ENCODE results near the gene FH.

Gene FH

DNA sequence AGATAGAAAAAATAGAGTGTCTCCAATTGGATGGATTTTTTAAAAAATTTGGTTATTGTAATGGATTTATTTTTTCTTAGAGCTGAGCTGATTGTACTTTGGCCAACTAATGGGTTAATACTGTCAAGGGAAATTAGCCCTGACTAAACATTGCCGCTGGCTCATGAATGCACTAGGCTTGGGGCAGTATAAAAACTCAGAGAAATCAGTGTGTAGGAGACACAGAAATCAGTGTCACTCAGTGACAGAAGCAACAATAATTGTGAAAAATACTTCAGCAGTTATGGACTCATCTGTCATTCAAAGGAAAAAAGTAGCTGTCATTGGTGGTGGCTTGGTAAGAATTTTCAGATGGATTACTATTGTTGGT, 12.6 kb upstream of the FH start, which contains the start of gene KMO:
TSS of gene KMO (plus strand) at position 217 of the 370 bp plus-strand sequence. CDS start at position 284, 67 bp downstream.
- H3K4me3 ChIP-seq (ENCODE audit: low read depth, low read length) = no peak within 1 kb of the TSS
- CTCF ChIA-PET = interaction anchor here (0.7 kb wide), 1 partner anchor 1794 kb away, joined by 4 read pairs; no protein-coding TSS in a partner anchor
- no peak within 1 kb of the TSS for H3K27ac ChIP-seq (ENCODE audit: extremely low read depth, low read depth, low read length)
- no peaks in the 10 kb centered on the region for H3K36me3 ChIP-seq (ENCODE audit: control insufficient read depth in 2 of 2, insufficient read depth in 1 of 2, low read length in 2 of 2)
- no peaks in the 10 kb centered on the region for H3K9me3 ChIP-seq (ENCODE audit: control insufficient read depth, insufficient read depth, low read depth, low read length)
- TF ChIP-seq ZNF664 (tag by site-specific recombination; IDR thresholded peaks at IDR 0.05) = no peak
- TF ChIP-seq PRDM10 (tag by site-specific recombination; IDR thresholded peaks at IDR 0.05) = no peak
- TF ChIP-seq ZNF76 (tag by site-specific recombination; IDR thresholded peaks at IDR 0.05; ENCODE audit: borderline replicate concordance, low read depth) = no peak
- no peak for TF ChIP-seq YY2 (tag by site-specific recombination; IDR thresholded peaks at IDR 0.05)
- TF ChIP-seq, protein P1, sequence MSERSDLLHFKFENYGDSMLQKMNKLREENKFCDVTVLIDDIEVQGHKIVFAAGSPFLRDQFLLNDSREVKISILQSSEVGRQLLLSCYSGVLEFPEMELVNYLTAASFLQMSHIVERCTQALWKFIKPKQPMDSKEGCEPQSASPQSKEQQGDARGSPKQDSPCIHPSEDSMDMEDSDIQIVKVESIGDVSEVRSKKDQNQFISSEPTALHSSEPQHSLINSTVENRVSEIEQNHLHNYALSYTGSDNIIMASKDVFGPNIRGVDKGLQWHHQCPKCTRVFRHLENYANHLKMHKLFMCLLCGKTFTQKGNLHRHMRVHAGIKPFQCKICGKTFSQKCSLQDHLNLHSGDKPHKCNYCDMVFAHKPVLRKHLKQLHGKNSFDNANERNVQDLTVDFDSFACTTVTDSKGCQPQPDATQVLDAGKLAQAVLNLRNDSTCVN (tag by site-specific recombination; optimal IDR thresholded peaks at IDR 0.05) = no peak
- TF ChIP-seq ZNF660 (tag by site-specific recombination; IDR thresholded peaks at IDR 0.05) = no peak
- no peak for TF ChIP-seq SP7 (tag by site-specific recombination; IDR thresholded peaks at IDR 0.05)
- POLR2A ChIA-PET = no interaction called here
- no peaks in the 10 kb centered on the region for H3K4me1 ChIP-seq (ENCODE audit: control insufficient read depth, insufficient read depth, low read length)

- TF ChIP-seq ZNF596 (tag by site-specific recombination; IDR thresholded peaks at IDR 0.05) = 0 out of 2 replicates have a peak, but pooled peaks have one; percentile 17
- no peak for TF ChIP-seq ZNF777 (tag by site-specific recombination; IDR thresholded peaks at IDR 0.05; ENCODE audit: borderline replicate concordance)
- no peak for TF ChIP-seq ZNF10 (tag by site-specific recombination; IDR thresholded peaks at IDR 0.05)
- TF ChIP-seq ZNF654 (tag by site-specific recombination; IDR thresholded peaks at IDR 0.05; ENCODE audit: low read depth) = peak; percentile 47
- TF ChIP-seq, protein P2, sequence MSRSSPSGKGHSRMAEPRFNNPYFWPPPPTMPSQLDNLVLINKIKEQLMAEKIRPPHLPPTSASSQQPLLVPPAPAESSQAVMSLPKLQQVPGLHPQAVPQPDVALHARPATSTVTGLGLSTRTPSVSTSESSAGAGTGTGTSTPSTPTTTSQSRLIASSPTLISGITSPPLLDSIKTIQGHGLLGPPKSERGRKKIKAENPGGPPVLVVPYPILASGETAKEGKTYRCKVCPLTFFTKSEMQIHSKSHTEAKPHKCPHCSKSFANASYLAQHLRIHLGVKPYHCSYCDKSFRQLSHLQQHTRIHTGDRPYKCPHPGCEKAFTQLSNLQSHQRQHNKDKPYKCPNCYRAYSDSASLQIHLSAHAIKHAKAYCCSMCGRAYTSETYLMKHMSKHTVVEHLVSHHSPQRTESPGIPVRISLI (tag by site-specific recombination; IDR thresholded peaks at IDR 0.05) = peak; percentile 55; the same call in 1 of the 2 replicates
- TF ChIP-seq, protein P3, sequence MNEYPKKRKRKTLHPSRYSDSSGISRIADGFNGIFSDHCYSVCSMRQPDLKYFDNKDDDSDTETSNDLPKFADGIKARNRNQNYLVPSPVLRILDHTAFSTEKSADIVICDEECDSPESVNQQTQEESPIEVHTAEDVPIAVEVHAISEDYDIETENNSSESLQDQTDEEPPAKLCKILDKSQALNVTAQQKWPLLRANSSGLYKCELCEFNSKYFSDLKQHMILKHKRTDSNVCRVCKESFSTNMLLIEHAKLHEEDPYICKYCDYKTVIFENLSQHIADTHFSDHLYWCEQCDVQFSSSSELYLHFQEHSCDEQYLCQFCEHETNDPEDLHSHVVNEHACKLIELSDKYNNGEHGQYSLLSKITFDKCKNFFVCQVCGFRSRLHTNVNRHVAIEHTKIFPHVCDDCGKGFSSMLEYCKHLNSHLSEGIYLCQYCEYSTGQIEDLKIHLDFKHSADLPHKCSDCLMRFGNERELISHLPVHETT (tag by site-specific recombination; IDR thresholded peaks at IDR 0.05) = no peak
- 0 out of 2 replicates have a peak, but pooled peaks have one; percentile 13 for TF ChIP-seq ZBTB17 (tag by site-specific recombination; IDR thresholded peaks at IDR 0.05)
- peak; percentile 64 for TF ChIP-seq PRDM1 (tag by site-specific recombination; IDR thresholded peaks at IDR 0.05)
- TF ChIP-seq ZNF366 (tag by site-specific recombination; conservative IDR thresholded peaks at IDR 0.05) = peak; percentile 48; the same call in 1 of the 2 replicates
- Histone ChIP-seq H3K9me3 (ENCODE audit: control insufficient read depth, insufficient read depth, low read depth, low read length) (no peaks in the 10 kb centered on the region), H3K27ac (ENCODE audit: extremely low read depth, low read depth, low read length) (no peak overlapping the region), H3K4me3 (ENCODE audit: low read depth, low read length) (no peak overlapping the region), H3K4me1 (ENCODE audit: control insufficient read depth, insufficient read depth, low read length) (no peaks in the 10 kb centered on the region), H3K36me3 (ENCODE audit: control insufficient read depth in 2 of 2, insufficient read depth in 1 of 2, low read length in 2 of 2) (no peaks in the 10 kb centered on the region)
- CTCF ChIA-PET = interaction anchor here (0.7 kb wide), 2 partner anchors 81 to 748 kb away, joined by 4 to 6 read pairs; no protein-coding TSS in a partner anchor
- POLR2A ChIA-PET = no interaction called here
These were observed 11.9 kb upstream of the FH start for GRCh38 chr1:241531195-241532161.

Data from HEK293 (cell line).